ENCODE measurements around the gene FNDC5.

Gene FNDC5

GRCh38 chr1:32898056-32898455, 27.3 kb upstream of the FNDC5 start:
- Histone ChIP-seq H3K27me3 (ENCODE audit: insufficient read depth, poor library complexity, severe bottlenecking) (no peaks in the 10 kb centered on the region), H3K4me1 (ENCODE audit: insufficient read depth, poor library complexity, severe bottlenecking) (no peaks in the 10 kb centered on the region), H3K27ac (ENCODE audit: poor library complexity, severe bottlenecking) (no peak overlapping the region), H3K9me3 (ENCODE audit: severe bottlenecking) (no peaks in the 10 kb centered on the region), H3K4me3 (ENCODE audit: severe bottlenecking) (no peak overlapping the region), H3K36me3 (ENCODE audit: low read depth) (no peaks in the 10 kb centered on the region)
- no peak for ATAC-seq (ENCODE audit: low read depth)
- TF ChIP-seq CTCF (IDR thresholded peaks at IDR 0.05; ENCODE audit: poor library complexity, severe bottlenecking), result no peak
- DNase-seq (ENCODE audit: low spot score), result no peak

- Histone ChIP-seq H3K27ac (ENCODE audit: poor library complexity, severe bottlenecking) (no peak overlapping the region), H3K9me3 (ENCODE audit: severe bottlenecking) (no peaks in the 10 kb centered on the region)
- DNase-seq (ENCODE audit: low spot score), result no peak
Measured at GRCh38 chr1:32897082-32898049, 26.7 kb upstream of the FNDC5 start.

DNA sequence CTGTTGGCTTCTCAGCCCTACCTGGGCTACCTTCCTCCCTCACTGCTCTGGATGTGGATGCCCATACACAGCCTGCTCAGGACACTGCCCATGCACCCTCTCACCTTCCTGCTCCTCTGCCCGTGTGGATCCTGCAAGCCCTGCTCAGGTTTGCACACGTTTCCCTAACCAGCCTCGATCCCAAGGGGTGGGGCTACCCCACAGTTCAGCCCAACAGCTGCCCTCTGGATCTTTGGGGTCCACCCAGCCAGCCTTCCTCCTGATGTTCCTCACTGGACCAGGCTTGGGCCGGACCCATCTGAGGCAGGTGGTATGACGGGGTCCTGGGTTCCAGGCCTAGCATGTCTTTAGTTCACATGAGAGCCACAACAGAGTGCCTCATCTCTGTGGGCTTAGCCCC, 25.7 kb upstream of the FNDC5 start:
- no peak for DNase-seq (ENCODE audit: low spot score)
- H3K27ac ChIP-seq (ENCODE audit: poor library complexity, severe bottlenecking), result no peak overlapping the region
- TF ChIP-seq CTCF (IDR thresholded peaks at IDR 0.05; ENCODE audit: poor library complexity, severe bottlenecking), result no peak
- no peaks in the 10 kb centered on the region for H3K9me3 ChIP-seq (ENCODE audit: severe bottlenecking)
- no peak for ATAC-seq (ENCODE audit: low read depth)
- H3K27me3 ChIP-seq (ENCODE audit: insufficient read depth, poor library complexity, severe bottlenecking), result no peaks in the 10 kb centered on the region
- no peak overlapping the region for H3K4me3 ChIP-seq (ENCODE audit: severe bottlenecking)
- no peaks in the 10 kb centered on the region for H3K36me3 ChIP-seq (ENCODE audit: low read depth)
- no peaks in the 10 kb centered on the region for H3K4me1 ChIP-seq (ENCODE audit: insufficient read depth, poor library complexity, severe bottlenecking)

More at GRCh38 chr1:32897082-32898049, 26.7 kb upstream of the FNDC5 start:
- no peak overlapping the region for H3K4me3 ChIP-seq (ENCODE audit: severe bottlenecking)
- no peaks in the 10 kb centered on the region for H3K27me3 ChIP-seq (ENCODE audit: insufficient read depth, poor library complexity, severe bottlenecking)
- TF ChIP-seq CTCF (IDR thresholded peaks at IDR 0.05; ENCODE audit: poor library complexity, severe bottlenecking), result no peak
- no peak for ATAC-seq (ENCODE audit: low read depth)
- no peaks in the 10 kb centered on the region for H3K36me3 ChIP-seq (ENCODE audit: low read depth)
- no peaks in the 10 kb centered on the region for H3K4me1 ChIP-seq (ENCODE audit: insufficient read depth, poor library complexity, severe bottlenecking)

- ATAC-seq (ENCODE audit: low read depth) (no peak), DNase-seq (ENCODE audit: low spot score) (no peak)
- Histone ChIP-seq H3K4me3 (ENCODE audit: severe bottlenecking) (no peak overlapping the region), H3K36me3 (ENCODE audit: low read depth) (no peaks in the 10 kb centered on the region), H3K4me1 (ENCODE audit: insufficient read depth, poor library complexity, severe bottlenecking) (no peaks in the 10 kb centered on the region), H3K27me3 (ENCODE audit: insufficient read depth, poor library complexity, severe bottlenecking) (no peaks in the 10 kb centered on the region), H3K27ac (ENCODE audit: poor library complexity, severe bottlenecking) (no peak overlapping the region), H3K9me3 (ENCODE audit: severe bottlenecking) (no peaks in the 10 kb centered on the region)
- TF ChIP-seq CTCF (IDR thresholded peaks at IDR 0.05; ENCODE audit: poor library complexity, severe bottlenecking), result no peak
Measured at GRCh38 chr1:32895325-32896215, 24.9 kb upstream of the FNDC5 start.

Measured in RWPE2 (cell line).